Suprapubic skin (tissue), 4 donors: Measurements from ENCODE around the gene USF1. TPM values are rescaled to one million over a fixed set of nuclear protein-coding genes. Genes with fewer than 3 reads are reported as not detected.

Experiments used
- DNase-seq, 2 donors: peaks; one replicate each; pipeline ENCODE4 v3.0.0-alpha.2; 2019; ENCODE audit warnings: low spot score in 2 of 2
- H3K27ac ChIP-seq: fragments of 200-600 bp; sonication (generic); one replicate; pipeline ENCODE4 v1.5.1; 2019
- H3K27me3 ChIP-seq: fragments of 200-600 bp; sonication (generic); one replicate; pipeline ENCODE4 v1.5.1; 2019
- H3K36me3 ChIP-seq: fragments of 200-600 bp; sonication (generic); one replicate; pipeline ENCODE4 v1.5.1; 2019
- H3K4me1 ChIP-seq: fragments of 200-600 bp; sonication (generic); one replicate; pipeline ENCODE4 v1.5.1; 2019
- H3K4me3 ChIP-seq: fragments of 200-600 bp; sonication (generic); one replicate; pipeline ENCODE4 v1.5.1; 2019; ENCODE audit warnings: mild to moderate bottlenecking
- H3K9me3 ChIP-seq: fragments of 200-600 bp; sonication (generic); one replicate; pipeline ENCODE4 v1.5.1; 2019
- EP300 ChIP-seq: sonication (generic); formaldehyde crosslinking; IDR thresholded peaks from one replicate; pipeline ENCODE4 v1.6.1; 2017; ENCODE audit warnings: antibody characterized with exemption
- POLR2A ChIP-seq, 2 donors: fragments of 450-650 bp; IDR thresholded peaks; one replicate each; pipeline ENCODE4 v1.6.1; 2017; ENCODE audit warnings: antibody characterized with exemption in 2 of 2, mild to moderate bottlenecking in 2 of 2, moderate library complexity in 2 of 2
- POLR2AphosphoS5 ChIP-seq, 3 donors: sonication (generic); formaldehyde crosslinking; IDR thresholded peaks; one replicate each; pipeline ENCODE4 v1.6.1; 2017; ENCODE audit warnings: antibody characterized with exemption in 3 of 3
- WGBS: methylation state at CpG from one replicate; pipeline ENCODE4 v1.1.5; 2018; 5-methylcytosine and 5-hydroxymethylcytosine counted together
- total RNA-seq, 4 donors: library from RNA; depleted of rRNA; stranded (reverse); fragments of >200 nt; gene quantifications; one replicate each; pipeline ENCODE4 v1.1.0, GENCODE V29; 2016
- TF ChIP-seq, protein P1 (sequence below), 2 donors: fragments of 200-600 bp in 1 of 2; fragments of 450-650 bp in 1 of 2; sonication (generic) in 1 of 2; IDR thresholded peaks; one replicate each; pipeline ENCODE4 v1.5.1; 2016 to 2019; ENCODE audit warnings: antibody characterized with exemption in 2 of 2, mild to moderate bottlenecking in 1 of 2, moderate library complexity in 1 of 2

USF1 gene
- total RNA-seq, 4 donors from 2014 or later = 33.9 to 88.7 (median 43.7) TPM

DNA sequence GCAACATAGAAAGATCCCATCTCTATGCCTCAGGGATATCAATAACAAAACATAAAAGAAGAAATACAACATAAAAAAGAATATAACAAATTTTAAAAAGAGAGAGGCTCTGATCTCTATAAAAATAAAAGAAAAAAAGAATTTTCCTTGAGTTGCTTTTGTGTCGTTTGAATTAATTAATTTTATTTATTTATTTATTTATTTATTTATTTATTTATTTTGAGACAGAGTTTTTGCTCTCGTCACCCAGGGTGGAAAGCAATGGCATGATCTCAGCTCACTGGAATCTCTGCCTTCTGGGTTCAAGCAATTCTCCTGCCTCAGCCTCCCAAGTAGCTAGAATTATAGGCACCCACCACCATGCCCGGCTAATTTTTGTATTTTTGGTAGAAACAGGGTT, 33.4 kb downstream of the USF1 start:
- TF ChIP-seq EP300 (no peak), POLR2A (IDR thresholded peaks at IDR 0.05) (no peak), POLR2AphosphoS5 (IDR thresholded peaks at IDR 0.05) (no peak)
- TF ChIP-seq, protein P1, sequence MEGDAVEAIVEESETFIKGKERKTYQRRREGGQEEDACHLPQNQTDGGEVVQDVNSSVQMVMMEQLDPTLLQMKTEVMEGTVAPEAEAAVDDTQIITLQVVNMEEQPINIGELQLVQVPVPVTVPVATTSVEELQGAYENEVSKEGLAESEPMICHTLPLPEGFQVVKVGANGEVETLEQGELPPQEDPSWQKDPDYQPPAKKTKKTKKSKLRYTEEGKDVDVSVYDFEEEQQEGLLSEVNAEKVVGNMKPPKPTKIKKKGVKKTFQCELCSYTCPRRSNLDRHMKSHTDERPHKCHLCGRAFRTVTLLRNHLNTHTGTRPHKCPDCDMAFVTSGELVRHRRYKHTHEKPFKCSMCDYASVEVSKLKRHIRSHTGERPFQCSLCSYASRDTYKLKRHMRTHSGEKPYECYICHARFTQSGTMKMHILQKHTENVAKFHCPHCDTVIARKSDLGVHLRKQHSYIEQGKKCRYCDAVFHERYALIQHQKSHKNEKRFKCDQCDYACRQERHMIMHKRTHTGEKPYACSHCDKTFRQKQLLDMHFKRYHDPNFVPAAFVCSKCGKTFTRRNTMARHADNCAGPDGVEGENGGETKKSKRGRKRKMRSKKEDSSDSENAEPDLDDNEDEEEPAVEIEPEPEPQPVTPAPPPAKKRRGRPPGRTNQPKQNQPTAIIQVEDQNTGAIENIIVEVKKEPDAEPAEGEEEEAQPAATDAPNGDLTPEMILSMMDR (IDR thresholded peaks at IDR 0.05) = no peak
- Histone ChIP-seq H3K9me3 (no peaks in the 10 kb centered on the region), H3K27ac (peak overlapping the region; percentile 89), H3K4me1 (peaks cover 59% of the 10 kb centered on the region), H3K36me3 (no peaks in the 10 kb centered on the region), H3K4me3 (no peak overlapping the region), H3K27me3 (no peaks in the 10 kb centered on the region)
- 86% methylated on average over 3 of the region's 3 CpGs for WGBS
- DNase-seq = no peak

GRCh38 chr1:161009602-161010211, 36.1 kb downstream of the USF1 start:
- no peak for DNase-seq
- no peaks in the 10 kb centered on the region for H3K27me3 ChIP-seq
- 77% methylated on average over 7 of the region's 7 CpGs for WGBS
- no peak overlapping the region for H3K27ac ChIP-seq
- H3K4me1 ChIP-seq = peaks cover 44% of the 10 kb centered on the region
- no peak overlapping the region for H3K4me3 ChIP-seq
- TF ChIP-seq POLR2A (IDR thresholded peaks at IDR 0.05) (no peak), EP300 (no peak), POLR2AphosphoS5 (IDR thresholded peaks at IDR 0.05) (no peak)
- TF ChIP-seq, protein P1 (IDR thresholded peaks at IDR 0.05) = no peak
- no peaks in the 10 kb centered on the region for H3K36me3 ChIP-seq
- no peaks in the 10 kb centered on the region for H3K9me3 ChIP-seq

- no peaks in the 10 kb centered on the region for H3K9me3 ChIP-seq
- no peak overlapping the region for H3K4me3 ChIP-seq
- WGBS = 65% methylated on average over 4 of the region's 4 CpGs
- H3K27ac ChIP-seq = no peak overlapping the region
- H3K4me1 ChIP-seq = peaks cover 37% of the 10 kb centered on the region
- H3K36me3 ChIP-seq = no peaks in the 10 kb centered on the region
- TF ChIP-seq EP300 = no peak
- TF ChIP-seq POLR2AphosphoS5 (IDR thresholded peaks at IDR 0.05) = no peak
- TF ChIP-seq, protein P1 (IDR thresholded peaks at IDR 0.05) = no peak
- no peak for TF ChIP-seq POLR2A (IDR thresholded peaks at IDR 0.05)
- no peak for DNase-seq
- H3K27me3 ChIP-seq = no peaks in the 10 kb centered on the region
These were observed 36.8 kb downstream of the USF1 start for GRCh38 chr1:161008869-161009510.

DNA sequence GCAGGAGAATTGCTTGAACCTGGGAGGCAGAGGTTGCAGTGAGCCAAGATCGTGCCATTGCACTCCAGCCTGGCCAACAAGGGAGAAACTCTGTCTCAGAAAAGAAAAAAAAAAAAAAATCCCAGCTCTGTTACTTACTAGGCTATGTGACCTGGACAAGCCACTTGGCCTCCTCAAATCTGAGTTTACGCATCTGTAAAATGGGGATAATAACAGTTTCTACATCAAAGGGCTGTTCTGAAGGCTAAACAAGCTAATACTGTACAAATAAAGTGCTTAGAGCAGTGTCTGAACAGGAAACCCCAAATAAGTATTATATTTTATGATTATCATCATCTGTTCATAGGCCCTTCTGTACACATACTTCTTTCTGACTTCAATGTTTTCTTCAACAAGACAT, 38.4 kb downstream of the USF1 start:
- H3K4me1 ChIP-seq = peaks cover 24% of the 10 kb centered on the region
- H3K27ac ChIP-seq = no peak overlapping the region
- no peaks in the 10 kb centered on the region for H3K36me3 ChIP-seq
- no peak overlapping the region for H3K4me3 ChIP-seq
- TF ChIP-seq POLR2AphosphoS5 (IDR thresholded peaks at IDR 0.05) = no peak
- WGBS = 92% methylated on average over 2 of the region's 2 CpGs
- no peaks in the 10 kb centered on the region for H3K9me3 ChIP-seq
- H3K27me3 ChIP-seq = no peaks in the 10 kb centered on the region
- DNase-seq = no peak

- DNase-seq = no peak
- H3K4me3 ChIP-seq = no peak overlapping the region
- 94% methylated on average over 8 of the region's 8 CpGs for WGBS
- TF ChIP-seq EP300 (no peak), POLR2A (IDR thresholded peaks at IDR 0.05) (no peak), POLR2AphosphoS5 (IDR thresholded peaks at IDR 0.05) (no peak)
- TF ChIP-seq, protein P1 (IDR thresholded peaks at IDR 0.05) = no peak
- no peaks in the 10 kb centered on the region for H3K36me3 ChIP-seq
- no peaks in the 10 kb centered on the region for H3K27me3 ChIP-seq
- no peaks in the 10 kb centered on the region for H3K9me3 ChIP-seq
- peaks cover 23% of the 10 kb centered on the region for H3K4me1 ChIP-seq
- H3K27ac ChIP-seq = no peak overlapping the region
These were observed 39.2 kb downstream of the USF1 start for GRCh38 chr1:161006563-161006962.
